K562 (cell line): ENCODE measurements around the gene FCHO2. TPM values are rescaled to one million over a fixed set of nuclear protein-coding genes. Genes with fewer than 3 reads are reported as not detected.

Experiments used
- ATAC-seq: fragments of 200-7000 bp; cut with Tn5 transposase; 3 replicates; pipeline ENCODE4 v1.9.1; 2020; ENCODE audit warnings: moderate library complexity
- BruUV-seq: library from RNA; stranded (reverse); fragments of 400-500 nt; replicated peaks from 2 replicates; lab custom pipeline; 2021; lab: Mats Ljungman, UMichigan
- CTCF ChIA-PET: fragments of 300-600 bp; formaldehyde crosslinking; extraction: SDS; loops from one replicate; lab custom pipeline; 2021; ENCODE audit warnings: low intra/inter-chr PET ratio; lab: Yijun Ruan, JAX
- POLR2A ChIA-PET: fragments of 300-600, 350-650 bp; sonication (Branson Sonifier 250); formaldehyde crosslinking; extraction: SDS; loops from one replicate; lab custom pipeline; 2021; ENCODE audit warnings: antibody characterized with exemption, inconsistent platforms; lab: Yijun Ruan, JAX
- DNase-seq, 4 experiments: peaks; one replicate each; pipeline versions ENCODE4 v3.0.0 to v3.0.0-alpha.2; 2011 to 2018; ENCODE audit warnings: low spot score in 3 of 4, mixed read lengths in 3 of 4; ENCODE audit errors: extremely low read depth in 1 of 4
- FAIRE-seq: peaks from 2 replicates; lab custom pipeline; 2011; peaks lifted over from hg19 to GRCh38; lab: Jason Lieb, UNC
- H2AFZ ChIP-seq: 2 replicates; pipeline ENCODE4 v1.6.0; 2011; ENCODE audit warnings: low read depth, low read length, control low read depth, inconsistent platforms
- H3K27ac ChIP-seq: fragments of 200-600 bp; 3 replicates; pipeline ENCODE4 v1.8.0; 2011; ENCODE audit warnings: low read depth, mild to moderate bottlenecking, control low read depth, inconsistent platforms, low read length, moderate library complexity, mixed read lengths; ENCODE audit errors: extremely low read depth
- H3K27me3 ChIP-seq, 2 experiments: fragments of 300-600 bp in 1 of 2; 2 replicates in 1 of 2; 3 replicates in 1 of 2; pipeline versions ENCODE4 v1.6.0 to v1.8.0; 2011; ENCODE audit warnings: inconsistent platforms in 2 of 2, low read length in 2 of 2, mild to moderate bottlenecking in 1 of 2, mixed read lengths in 1 of 2, moderate library complexity in 1 of 2; ENCODE audit not compliant: control insufficient read depth in 2 of 2, insufficient read depth in 2 of 2
- H3K36me3 ChIP-seq: fragments of 300-600 bp; 3 replicates; pipeline ENCODE4 v1.8.0; 2011; ENCODE audit warnings: mild to moderate bottlenecking, low read length, inconsistent platforms; ENCODE audit not compliant: control insufficient read depth, insufficient read depth
- H3K4me1 ChIP-seq, 2 experiments: fragments of 200-600 bp in 1 of 2; replicated peaks in 1 of 2; 2 replicates in 1 of 2; 3 replicates in 1 of 2; pipeline versions ENCODE4 v1.5.1 to v1.8.0; 2011; ENCODE audit warnings: inconsistent platforms in 2 of 2, low read length in 2 of 2, mild to moderate bottlenecking in 1 of 2, mixed read lengths in 1 of 2, moderate library complexity in 1 of 2; ENCODE audit not compliant: control insufficient read depth in 2 of 2, insufficient read depth in 2 of 2
- H3K4me2 ChIP-seq: 2 replicates; pipeline ENCODE4 v1.6.1; 2011; ENCODE audit warnings: low read length, control low read depth, inconsistent platforms, mixed read lengths; ENCODE audit not compliant: insufficient read depth
- H3K4me3 ChIP-seq: fragments of 200-600 bp; sonication (generic), shearing (Covaris generic); 2 replicates; pipeline ENCODE4 v1.5.1; 2016; ENCODE audit warnings: control low read depth, inconsistent platforms
- H3K79me2 ChIP-seq: fragments of 200-600 bp; 3 replicates; pipeline ENCODE4 v1.8.0; 2011; ENCODE audit warnings: low read length, inconsistent platforms; ENCODE audit not compliant: control insufficient read depth, insufficient read depth
- H3K9ac ChIP-seq, 2 experiments: 2 replicates each; pipeline versions ENCODE4 v1.6.0 to v1.6.1; 2011; ENCODE audit warnings: low read depth in 2 of 2, low read length in 2 of 2, control low read depth in 1 of 2, inconsistent platforms in 1 of 2, mild to moderate bottlenecking in 1 of 2, mixed read lengths in 1 of 2; ENCODE audit not compliant: insufficient read depth in 1 of 2
- H3K9me1 ChIP-seq: one replicate; pipeline ENCODE4 v1.6.0; 2011; ENCODE audit warnings: inconsistent platforms, mild to moderate bottlenecking, low read length, moderate library complexity; ENCODE audit not compliant: control insufficient read depth, insufficient read depth
- H3K9me3 ChIP-seq: replicated peaks from 2 replicates; pipeline ENCODE4 v1.5.1; 2011; ENCODE audit warnings: low read depth, low read length, inconsistent platforms; ENCODE audit not compliant: control insufficient read depth, insufficient read depth
- H4K20me1 ChIP-seq: replicated peaks from 2 replicates; pipeline ENCODE4 v1.6.1; 2011; ENCODE audit warnings: low read length, inconsistent platforms, mixed read lengths; ENCODE audit not compliant: control insufficient read depth, insufficient read depth
- BCL6 ChIP-seq: fragments of 250-450 bp; sonication (Bioruptor Pico); IDR thresholded peaks from 2 replicates; pipeline ENCODE4 v1.4.0; 2020
- MAFG ChIP-seq: fragments of 450-650 bp; conservative IDR thresholded peaks from 2 replicates; pipeline ENCODE4 v1.6.1; 2016; ENCODE audit warnings: missing genetic modification characterization, missing compliant biosample characterization
- NELFE ChIP-seq: IDR thresholded peaks from 2 replicates; pipeline ENCODE4 v1.6.1; 2011; ENCODE audit warnings: mild to moderate bottlenecking; ENCODE audit not compliant: insufficient read depth, insufficient read length
- NFE2 ChIP-seq: IDR thresholded peaks from 2 replicates; pipeline ENCODE4 v1.6.1; 2014; ENCODE audit warnings: antibody characterized with exemption, low read depth
- ZNF668 ChIP-seq: fragments of 250-450 bp; sonication (Bioruptor Pico); IDR thresholded peaks from 2 replicates; pipeline ENCODE4 v1.8.0; 2022; ENCODE audit warnings: mild to moderate bottlenecking, inconsistent platforms
- ZNF76 ChIP-seq: fragments of 250-450 bp; sonication (Bioruptor Pico); IDR thresholded peaks from 2 replicates; pipeline ENCODE4 v1.4.0; 2020; ENCODE audit warnings: mild to moderate bottlenecking, moderate library complexity, borderline replicate concordance
- whole genome bisulfite sequencing: fragments of 100-300 bp; shearing (Covaris generic); methylation state at CpG from one replicate; pipeline ENCODE4 v1.1.6; 2016; ENCODE audit warnings: low coverage, mixed read lengths; ENCODE audit not compliant: insufficient coverage; ENCODE audit errors: missing lambda C conversion rate; 5-methylcytosine and 5-hydroxymethylcytosine counted together
- in situ Hi-C: fragments of 300-500 bp; cut with MboI; formaldehyde crosslinking; loops from 4 replicates; pipeline ENCODE4 v1.15.0; 2018; ENCODE audit warnings: inconsistent platforms, mixed read lengths
- intact Hi-C: fragments of 100-400 bp; cut with micrococcal nuclease; formaldehyde crosslinking; loops from 2 replicates; pipeline ENCODE4 v1.14.2; 2022
- polyA plus RNA-seq, 8 experiments: library from polyadenylated mRNA; depleted of rRNA in 4 of 8; stranded (reverse) in 5 of 8; unstranded in 3 of 8; fragments of >200 nt; fragmentation: Nextera tagmentation in 2 of 8; fragmentation: Illumina TruSeq in 1 of 8; extraction: Ambion mirVana in 2 of 8; extraction: Trizol in 1 of 8; gene quantifications; 2 replicates each; pipeline versions ENCODE4 v1.2.1 to v1.2.3, GENCODE V29; 2011 to 2014; ENCODE audit warnings: inconsistent platforms in 1 of 8, missing spikeins in 1 of 8
- total RNA-seq, 7 experiments: library from RNA; depleted of rRNA in 6 of 7; stranded (reverse); fragments of >200 nt in 6 of 7; fragmentation: Illumina TruSeq in 2 of 7; extraction: Trizol in 2 of 7; gene quantifications; 2 replicates each; pipeline versions ENCODE4 v1.2.1 to v1.2.3, GENCODE V29; 2011 to 2021; ENCODE audit warnings: low replicate concordance in 1 of 7
- TF ChIP-seq, protein P1 (sequence below), 2 experiments: fragments of 450-650 bp; formaldehyde crosslinking in 1 of 2; IDR thresholded peaks; 2 replicates each; pipeline versions ENCODE4 v1.4.0 to v1.6.1; 2014 to 2020; ENCODE audit warnings: mild to moderate bottlenecking in 2 of 2, borderline replicate concordance in 1 of 2, low read depth in 1 of 2
- TF ChIP-seq, protein P2 (sequence below), 3 experiments: IDR thresholded peaks in 2 of 3; conservative IDR thresholded peaks in 1 of 3; 2 replicates each; pipeline ENCODE4 v1.5.1; 2011 to 2012; ENCODE audit warnings: low read length in 3 of 3, mild to moderate bottlenecking in 3 of 3, control low read depth in 2 of 3, improper control_type of control experiment in 1 of 3, inconsistent platforms in 1 of 3, low read depth in 1 of 3, mixed read lengths in 1 of 3, moderate library complexity in 1 of 3; ENCODE audit not compliant: insufficient read depth in 2 of 3

The FCHO2 gene
- total and polyA plus RNA-seq, 9 of the 15 experiments (the other 6 are each of a cell fraction or from before 2014, with no cell fraction given), result 4.4 to 13.4 (median 8.3) TPM

DNA sequence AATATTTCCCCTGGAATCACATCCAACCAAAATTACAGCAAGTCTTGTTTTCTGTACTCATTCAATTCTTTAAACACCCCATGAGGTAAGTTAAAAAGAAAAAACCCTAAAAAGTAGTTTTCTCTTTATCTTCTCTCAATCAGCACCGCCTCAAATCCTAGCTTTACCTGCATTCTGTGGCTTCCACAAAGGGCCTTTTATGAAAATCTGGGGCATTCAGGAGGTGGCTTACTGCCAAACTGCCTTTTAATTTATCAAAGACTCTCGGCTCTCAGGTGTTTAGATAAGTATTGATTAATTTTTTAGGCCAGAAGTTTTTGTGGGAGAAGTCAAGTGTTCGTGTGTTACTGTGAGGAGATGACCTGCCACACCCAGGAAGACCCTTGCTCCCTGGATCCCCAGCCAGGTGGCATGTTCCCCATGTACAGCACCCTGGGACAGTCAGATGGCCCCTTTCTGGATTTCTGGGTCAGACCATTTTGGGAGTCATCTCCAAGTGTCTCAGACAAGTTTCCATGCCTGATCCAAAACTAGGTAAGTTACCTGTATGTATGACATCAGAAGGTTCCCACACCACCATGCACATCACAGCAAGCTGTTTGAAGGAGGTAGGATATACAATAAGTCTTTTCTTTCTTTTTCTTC is 158.3 kb downstream of the FCHO2 start (continued):
- TF ChIP-seq ZNF76, result no peak

DNA sequence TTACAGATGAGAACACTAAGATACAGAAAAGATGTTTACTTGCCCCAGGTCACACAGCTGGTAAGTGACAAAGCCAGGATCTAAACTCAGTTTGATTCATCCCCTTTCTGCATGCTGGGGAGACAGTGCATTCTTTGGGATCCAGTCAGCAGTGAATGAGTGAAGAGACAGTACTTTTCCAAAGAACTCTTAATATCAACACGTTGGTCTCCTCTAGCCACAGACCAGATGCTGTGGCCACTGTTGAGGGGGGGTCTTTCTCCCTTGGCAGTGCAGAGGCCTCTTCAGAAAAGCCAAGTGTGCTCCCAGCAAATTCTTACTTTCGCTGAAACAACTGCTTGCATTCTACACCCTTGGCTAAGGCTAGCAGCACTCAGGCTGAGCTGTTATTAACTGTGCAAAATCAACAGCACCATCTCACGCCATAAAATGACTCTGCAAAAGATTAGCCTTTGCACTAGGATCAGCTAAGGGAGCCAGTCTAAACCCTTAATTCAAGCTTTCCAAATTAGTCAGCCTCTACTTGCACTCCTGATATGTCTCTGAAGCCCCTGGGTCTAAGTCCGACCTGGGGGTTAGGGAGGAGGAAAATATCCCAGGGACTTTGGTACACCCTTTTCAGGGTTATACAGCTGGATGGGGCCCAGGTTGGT is 159.7 kb downstream of the FCHO2 start:
- DNase-seq (no peak), ATAC-seq (peak; percentile 72), FAIRE-seq (peak; percentile 23)
- no peak overlapping the region for H2AFZ ChIP-seq
- intact Hi-C loops (no loop called here), in situ Hi-C loops (no loop called here)
- no peaks in the 10 kb centered on the region for H3K79me2 ChIP-seq
- WGBS, result 0% methylated on average over 4 of the region's 4 CpGs
- peaks cover 15 to 36% of the 10 kb centered on the region in 2 experiments; a peak in 3 of 5 replicates for H3K27me3 ChIP-seq
- BruUV-seq, result no TSS peak
- ChIA-PET CTCF (no interaction called here), POLR2A (interaction anchor here (0.7 to 2.5 kb wide), 5 partner anchors 14 to 21 kb away, joined by 3 to 7 read pairs (median 3); no protein-coding TSS in a partner anchor)
- no peaks in the 10 kb centered on the region for H3K36me3 ChIP-seq
- H3K9ac ChIP-seq, result no peak overlapping the region
- no peak overlapping the region; the same call in 1 of the 2 replicates for H3K4me2 ChIP-seq
- H3K27ac ChIP-seq, result no peak overlapping the region
- no peaks in the 10 kb centered on the region for H4K20me1 ChIP-seq
- H3K9me1 ChIP-seq, result no peaks in the 10 kb centered on the region
- H3K4me1 ChIP-seq, result peaks cover 0 to 11% of the 10 kb centered on the region in 2 experiments; a peak in 1 of 5 replicates
- H3K4me3 ChIP-seq, result no peak overlapping the region
- H3K9me3 ChIP-seq, result no peaks in the 10 kb centered on the region
- TF ChIP-seq NFE2, result peak; percentile 68
- no peak for TF ChIP-seq BCL6
- TF ChIP-seq, protein P1, sequence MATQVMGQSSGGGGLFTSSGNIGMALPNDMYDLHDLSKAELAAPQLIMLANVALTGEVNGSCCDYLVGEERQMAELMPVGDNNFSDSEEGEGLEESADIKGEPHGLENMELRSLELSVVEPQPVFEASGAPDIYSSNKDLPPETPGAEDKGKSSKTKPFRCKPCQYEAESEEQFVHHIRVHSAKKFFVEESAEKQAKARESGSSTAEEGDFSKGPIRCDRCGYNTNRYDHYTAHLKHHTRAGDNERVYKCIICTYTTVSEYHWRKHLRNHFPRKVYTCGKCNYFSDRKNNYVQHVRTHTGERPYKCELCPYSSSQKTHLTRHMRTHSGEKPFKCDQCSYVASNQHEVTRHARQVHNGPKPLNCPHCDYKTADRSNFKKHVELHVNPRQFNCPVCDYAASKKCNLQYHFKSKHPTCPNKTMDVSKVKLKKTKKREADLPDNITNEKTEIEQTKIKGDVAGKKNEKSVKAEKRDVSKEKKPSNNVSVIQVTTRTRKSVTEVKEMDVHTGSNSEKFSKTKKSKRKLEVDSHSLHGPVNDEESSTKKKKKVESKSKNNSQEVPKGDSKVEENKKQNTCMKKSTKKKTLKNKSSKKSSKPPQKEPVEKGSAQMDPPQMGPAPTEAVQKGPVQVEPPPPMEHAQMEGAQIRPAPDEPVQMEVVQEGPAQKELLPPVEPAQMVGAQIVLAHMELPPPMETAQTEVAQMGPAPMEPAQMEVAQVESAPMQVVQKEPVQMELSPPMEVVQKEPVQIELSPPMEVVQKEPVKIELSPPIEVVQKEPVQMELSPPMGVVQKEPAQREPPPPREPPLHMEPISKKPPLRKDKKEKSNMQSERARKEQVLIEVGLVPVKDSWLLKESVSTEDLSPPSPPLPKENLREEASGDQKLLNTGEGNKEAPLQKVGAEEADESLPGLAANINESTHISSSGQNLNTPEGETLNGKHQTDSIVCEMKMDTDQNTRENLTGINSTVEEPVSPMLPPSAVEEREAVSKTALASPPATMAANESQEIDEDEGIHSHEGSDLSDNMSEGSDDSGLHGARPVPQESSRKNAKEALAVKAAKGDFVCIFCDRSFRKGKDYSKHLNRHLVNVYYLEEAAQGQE (IDR thresholded peaks at IDR 0.05; ENCODE audit: borderline replicate concordance), result peak; percentile 8; the same call in 1 of the 2 replicates
- TF ChIP-seq, protein P1 (CRISPR knock-in tag; IDR thresholded peaks at IDR 0.05; ENCODE audit: low read depth), result no peak
- TF ChIP-seq NELFE, result no peak
- TF ChIP-seq, protein P2, sequence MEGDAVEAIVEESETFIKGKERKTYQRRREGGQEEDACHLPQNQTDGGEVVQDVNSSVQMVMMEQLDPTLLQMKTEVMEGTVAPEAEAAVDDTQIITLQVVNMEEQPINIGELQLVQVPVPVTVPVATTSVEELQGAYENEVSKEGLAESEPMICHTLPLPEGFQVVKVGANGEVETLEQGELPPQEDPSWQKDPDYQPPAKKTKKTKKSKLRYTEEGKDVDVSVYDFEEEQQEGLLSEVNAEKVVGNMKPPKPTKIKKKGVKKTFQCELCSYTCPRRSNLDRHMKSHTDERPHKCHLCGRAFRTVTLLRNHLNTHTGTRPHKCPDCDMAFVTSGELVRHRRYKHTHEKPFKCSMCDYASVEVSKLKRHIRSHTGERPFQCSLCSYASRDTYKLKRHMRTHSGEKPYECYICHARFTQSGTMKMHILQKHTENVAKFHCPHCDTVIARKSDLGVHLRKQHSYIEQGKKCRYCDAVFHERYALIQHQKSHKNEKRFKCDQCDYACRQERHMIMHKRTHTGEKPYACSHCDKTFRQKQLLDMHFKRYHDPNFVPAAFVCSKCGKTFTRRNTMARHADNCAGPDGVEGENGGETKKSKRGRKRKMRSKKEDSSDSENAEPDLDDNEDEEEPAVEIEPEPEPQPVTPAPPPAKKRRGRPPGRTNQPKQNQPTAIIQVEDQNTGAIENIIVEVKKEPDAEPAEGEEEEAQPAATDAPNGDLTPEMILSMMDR (IDR thresholded peaks at IDR 0.05 in 2 of 3, conservative IDR thresholded peaks at IDR 0.05 in 1 of 3; ENCODE audit: insufficient read depth in 2 of 3, low read depth in 1 of 3, low read length in 3 of 3), result 0 out of 6 replicates have a peak, but pooled peaks of 1 of the 3 experiments have one; percentile 9
- TF ChIP-seq ZNF668 (CRISPR knock-in tag), result no peak
- 0 out of 2 replicates have a peak, but pooled peaks have one; percentile 40 for TF ChIP-seq MAFG (tag)
